HCT116 (cell line): Measurements from ENCODE around the gene TULP4. TPM values are rescaled to one million over a fixed set of nuclear protein-coding genes. Genes with fewer than 3 reads are reported as not detected.
A peak's percentile ranks its signal among the peaks of the same experiment; 100 is the strongest.

ENCODE experiments used
- ATAC-seq: fragments of 200-7000 bp; cut with Tn5 transposase; 2 replicates; pipeline ENCODE4 v1.9.1; 2020; ENCODE audit warnings: mild to moderate bottlenecking, moderate library complexity
- BruUV-seq: library from RNA; stranded (reverse); fragments of 400-500 nt; replicated peaks from 2 replicates; lab custom pipeline; 2021; lab: Mats Ljungman, UMichigan
- CTCF ChIA-PET: fragments of 300-600 bp; sonication (Branson Sonifier 250); formaldehyde crosslinking; loops from one replicate; lab custom pipeline; 2021; ENCODE audit warnings: antibody characterized with exemption; lab: Charles Lee
- POLR2A ChIA-PET: fragments of 300-600, 350-600 bp; sonication (Branson Sonifier 250); formaldehyde crosslinking; loops from one replicate; lab custom pipeline; 2021; ENCODE audit warnings: antibody characterized with exemption; lab: Charles Lee
- RAD21 ChIA-PET, 2 experiments: fragments of 300-600 bp; sonication (Branson Sonifier 250); formaldehyde crosslinking; loops; one replicate each; lab custom pipeline; 2023; ENCODE audit warnings: low total read pairs in 2 of 2; ENCODE audit not compliant: uncharacterized antibody in 2 of 2, unreplicated experiment in 2 of 2, low non-redundant PET in 1 of 2; lab: Charles Lee
- DNase-seq: peaks from one replicate; pipeline ENCODE4 v3.0.0-alpha.2; 2010; ENCODE audit warnings: low read depth, low spot score
- H2AFZ ChIP-seq: fragments of 200-600 bp; shearing (Covaris generic), sonication (generic); 2 replicates; pipeline ENCODE4 v1.6.1; 2017; ENCODE audit warnings: low read depth, mixed run types, mixed read lengths, antibody characterized with exemption, low read length; ENCODE audit not compliant: poor library complexity, severe bottlenecking
- H3K27ac ChIP-seq: 2 replicates; pipeline ENCODE4 v1.5.1; 2012; ENCODE audit warnings: low read depth, low read length
- H3K27me3 ChIP-seq: fragments of 200-600 bp; sonication (generic); 2 replicates; pipeline ENCODE4 v1.6.1; 2016; ENCODE audit warnings: mixed run types, low read length, mixed read lengths; ENCODE audit not compliant: insufficient read depth
- H3K36me3 ChIP-seq, 2 experiments: fragments of 200-500 bp in 1 of 2; fragments of 200-600 bp in 1 of 2; sonication (Bioruptor generic) in 1 of 2; sonication (generic) in 1 of 2; 2 replicates each; pipeline versions ENCODE4 v1.5.1 to v1.6.1; 2014 to 2016; ENCODE audit warnings: low read length in 2 of 2, inconsistent platforms in 1 of 2, mixed read lengths in 1 of 2, mixed run types in 1 of 2; ENCODE audit not compliant: insufficient read depth in 2 of 2, control insufficient read depth in 1 of 2
- H3K4me1 ChIP-seq, 2 experiments: fragments of 200-600 bp in 1 of 2; sonication (generic) in 1 of 2; 2 replicates each; pipeline versions ENCODE4 v1.5.1 to v1.6.1; 2012 to 2017; ENCODE audit warnings: low read length in 2 of 2, inconsistent platforms in 1 of 2, mild to moderate bottlenecking in 1 of 2, mixed read lengths in 1 of 2, mixed run types in 1 of 2, moderate library complexity in 1 of 2; ENCODE audit not compliant: insufficient read depth in 2 of 2, control insufficient read depth in 1 of 2
- H3K4me2 ChIP-seq: fragments of 200-600 bp; sonication (generic); 2 replicates; pipeline ENCODE4 v1.6.1; 2017; ENCODE audit warnings: mixed run types, low read length, mixed read lengths
- H3K4me3 ChIP-seq, 2 experiments: fragments of 200-600 bp in 1 of 2; sonication (generic) in 1 of 2; replicated peaks in 1 of 2; 2 replicates each; pipeline ENCODE4 v1.5.1; 2011 to 2016; ENCODE audit warnings: low read length in 2 of 2, control low read depth in 1 of 2, low read depth in 1 of 2, mild to moderate bottlenecking in 1 of 2, mixed read lengths in 1 of 2, mixed run types in 1 of 2
- H3K79me2 ChIP-seq: fragments of 200-600 bp; sonication (generic); 2 replicates; pipeline ENCODE4 v1.6.1; 2017; ENCODE audit warnings: mild to moderate bottlenecking, mixed run types, low read length, moderate library complexity, mixed read lengths; ENCODE audit not compliant: insufficient read depth
- H3K9ac ChIP-seq: fragments of 200-600 bp; sonication (generic); 2 replicates; pipeline ENCODE4 v1.6.1; 2016; ENCODE audit warnings: low read length, mixed read lengths
- H3K9me2 ChIP-seq: fragments of 200-600 bp; sonication (generic), shearing (Covaris generic); 2 replicates; pipeline ENCODE4 v1.6.1; 2017; ENCODE audit warnings: mixed run types, mild to moderate bottlenecking, moderate library complexity; ENCODE audit not compliant: insufficient read depth
- H3K9me3 ChIP-seq, 2 experiments: fragments of 200-500 bp in 1 of 2; fragments of 200-600 bp in 1 of 2; sonication (Bioruptor generic) in 1 of 2; sonication (generic) in 1 of 2; 2 replicates each; pipeline ENCODE4 v1.6.1; 2014 to 2017; ENCODE audit warnings: low read length in 2 of 2, mixed read lengths in 2 of 2, inconsistent platforms in 1 of 2, low read depth in 1 of 2, mild to moderate bottlenecking in 1 of 2, mixed run types in 1 of 2, moderate library complexity in 1 of 2; ENCODE audit not compliant: control insufficient read depth in 1 of 2, insufficient read depth in 1 of 2
- H4K20me1 ChIP-seq: fragments of 200-600 bp; sonication (generic), shearing (Covaris generic); 2 replicates; pipeline ENCODE4 v1.6.1; 2017; ENCODE audit warnings: mixed run types, mild to moderate bottlenecking, moderate library complexity; ENCODE audit not compliant: insufficient read depth
- CBX3 ChIP-seq: IDR thresholded peaks from 2 replicates; pipeline ENCODE4 v1.6.1; 2012; ENCODE audit warnings: low read depth
- EZH2phosphoT487 ChIP-seq: fragments of 200-600 bp; IDR thresholded peaks from 2 replicates; pipeline ENCODE4 v1.6.1; 2018; ENCODE audit warnings: antibody characterized with exemption, borderline replicate concordance
- FOSL1 ChIP-seq: IDR thresholded peaks from 2 replicates; pipeline ENCODE4 v1.6.1; 2012; ENCODE audit warnings: low read depth
- MAX ChIP-seq: IDR thresholded peaks from 2 replicates; pipeline ENCODE4 v1.6.1; 2012
- POLR2AphosphoS5 ChIP-seq: IDR thresholded peaks from 2 replicates; pipeline ENCODE4 v1.6.1; 2011; ENCODE audit warnings: mild to moderate bottlenecking, low read depth, low read length, moderate library complexity
- TCF7L2 ChIP-seq: IDR thresholded peaks from 2 replicates; pipeline ENCODE4 v1.7.0; 2011; ENCODE audit warnings: borderline replicate concordance, inconsistent platforms; ENCODE audit not compliant: insufficient read depth, insufficient read length; ENCODE audit errors: extremely low read depth
- intact Hi-C: fragments of 100-400 bp; cut with micrococcal nuclease; formaldehyde crosslinking; loops from 2 replicates; pipeline ENCODE4 v1.10.0; 2022
- total RNA-seq: library from RNA; stranded (reverse); gene quantifications from one replicate; pipeline ENCODE4 v1.2.1, GENCODE V29; 2021; ENCODE audit not compliant: unreplicated experiment
- TF ChIP-seq, protein P1 (sequence below): IDR thresholded peaks from 2 replicates; pipeline ENCODE4 v1.6.1; 2012; ENCODE audit warnings: low read depth

Gene TULP4
- total RNA-seq, 1 experiment from 2014 or later: 70.8 TPM

GRCh38 chr6:158312672-158313397 is 570 bp downstream of the TULP4 start:
- no peak for DNase-seq
- Histone ChIP-seq H3K9me3 (no peaks in the 10 kb centered on the region), H3K36me3 (peaks cover 0 to 5% of the 10 kb centered on the region in 2 experiments; a peak in 1 of 4 replicates), H3K27me3 (no peaks in the 10 kb centered on the region), H3K4me2 (no peak overlapping the region), H3K4me3 (no peak overlapping the region), H2AFZ (no peak overlapping the region), H3K27ac (no peak overlapping the region), H3K9ac (no peak overlapping the region), H4K20me1 (no peaks in the 10 kb centered on the region)
- BruUV-seq: TSS peak; percentile 57
- RAD21 ChIA-PET: no interaction called here
- intact Hi-C loops: no loop called here
- CTCF ChIA-PET: no interaction called here
- no peak for TF ChIP-seq CBX3
- TF ChIP-seq, protein P1, sequence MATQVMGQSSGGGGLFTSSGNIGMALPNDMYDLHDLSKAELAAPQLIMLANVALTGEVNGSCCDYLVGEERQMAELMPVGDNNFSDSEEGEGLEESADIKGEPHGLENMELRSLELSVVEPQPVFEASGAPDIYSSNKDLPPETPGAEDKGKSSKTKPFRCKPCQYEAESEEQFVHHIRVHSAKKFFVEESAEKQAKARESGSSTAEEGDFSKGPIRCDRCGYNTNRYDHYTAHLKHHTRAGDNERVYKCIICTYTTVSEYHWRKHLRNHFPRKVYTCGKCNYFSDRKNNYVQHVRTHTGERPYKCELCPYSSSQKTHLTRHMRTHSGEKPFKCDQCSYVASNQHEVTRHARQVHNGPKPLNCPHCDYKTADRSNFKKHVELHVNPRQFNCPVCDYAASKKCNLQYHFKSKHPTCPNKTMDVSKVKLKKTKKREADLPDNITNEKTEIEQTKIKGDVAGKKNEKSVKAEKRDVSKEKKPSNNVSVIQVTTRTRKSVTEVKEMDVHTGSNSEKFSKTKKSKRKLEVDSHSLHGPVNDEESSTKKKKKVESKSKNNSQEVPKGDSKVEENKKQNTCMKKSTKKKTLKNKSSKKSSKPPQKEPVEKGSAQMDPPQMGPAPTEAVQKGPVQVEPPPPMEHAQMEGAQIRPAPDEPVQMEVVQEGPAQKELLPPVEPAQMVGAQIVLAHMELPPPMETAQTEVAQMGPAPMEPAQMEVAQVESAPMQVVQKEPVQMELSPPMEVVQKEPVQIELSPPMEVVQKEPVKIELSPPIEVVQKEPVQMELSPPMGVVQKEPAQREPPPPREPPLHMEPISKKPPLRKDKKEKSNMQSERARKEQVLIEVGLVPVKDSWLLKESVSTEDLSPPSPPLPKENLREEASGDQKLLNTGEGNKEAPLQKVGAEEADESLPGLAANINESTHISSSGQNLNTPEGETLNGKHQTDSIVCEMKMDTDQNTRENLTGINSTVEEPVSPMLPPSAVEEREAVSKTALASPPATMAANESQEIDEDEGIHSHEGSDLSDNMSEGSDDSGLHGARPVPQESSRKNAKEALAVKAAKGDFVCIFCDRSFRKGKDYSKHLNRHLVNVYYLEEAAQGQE: no peak
- TF ChIP-seq EZH2phosphoT487: no peak
- TF ChIP-seq, all 23 proteins: peak for 0
- no peak for ATAC-seq
- Histone ChIP-seq H3K9me2 (no peaks in the 10 kb centered on the region), H3K79me2 (peaks cover 6% of the 10 kb centered on the region), H3K4me1 (peaks cover 0 to 9% of the 10 kb centered on the region in 2 experiments; a peak in 2 of 4 replicates)
- POLR2A ChIA-PET: no interaction called here

- H3K9me3 ChIP-seq: no peaks in the 10 kb centered on the region
- no peak overlapping the region for H3K4me3 ChIP-seq
- H3K27me3 ChIP-seq: no peaks in the 10 kb centered on the region
- H4K20me1 ChIP-seq: no peaks in the 10 kb centered on the region
- ATAC-seq: no peak
- H2AFZ ChIP-seq: no peak overlapping the region
- BruUV-seq: no TSS peak
- intact Hi-C loops: no loop called here
- H3K4me1 ChIP-seq: peaks cover 0 to 9% of the 10 kb centered on the region in 2 experiments; a peak in 2 of 4 replicates
- H3K79me2 ChIP-seq: peaks cover 13% of the 10 kb centered on the region
- peaks cover 0 to 5% of the 10 kb centered on the region in 2 experiments; a peak in 1 of 4 replicates for H3K36me3 ChIP-seq
- RAD21 ChIA-PET: no interaction called here
- CTCF ChIA-PET: no interaction called here
- no peak overlapping the region for H3K27ac ChIP-seq
- no peak overlapping the region for H3K9ac ChIP-seq
- no peak overlapping the region for H3K4me2 ChIP-seq
- no peaks in the 10 kb centered on the region for H3K9me2 ChIP-seq
- POLR2A ChIA-PET: no interaction called here
- DNase-seq: no peak
- TF ChIP-seq TCF7L2: no peak
- TF ChIP-seq MAX: no peak
- no peak for TF ChIP-seq POLR2AphosphoS5
- TF ChIP-seq, protein P1: no peak
- no peak for TF ChIP-seq FOSL1
Observed at GRCh38 chr6:158313989-158314388, 1.7 kb downstream of the TULP4 start.
